Kidney epithelial cell (primary cell): Measurements from ENCODE around the gene AZU1. TPM values are rescaled to one million over a fixed set of nuclear protein-coding genes. Genes with fewer than 3 reads are reported as not detected.

Experiments used
- DNase-seq: peaks from one replicate; pipeline ENCODE4 v3.0.0-alpha.2; 2010; ENCODE audit warnings: low read depth
- H3K27me3 ChIP-seq: 2 replicates; pipeline ENCODE4 v1.6.0; 2011; ENCODE audit warnings: low read length; ENCODE audit not compliant: control insufficient read depth, insufficient read depth
- H3K36me3 ChIP-seq: 2 replicates; pipeline ENCODE4 v1.5.1; 2011; ENCODE audit warnings: low read length; ENCODE audit not compliant: control insufficient read depth, insufficient read depth
- H3K4me3 ChIP-seq: 2 replicates; pipeline ENCODE4 v1.5.1; 2011; ENCODE audit warnings: low read depth, mild to moderate bottlenecking, control low read depth, low read length
- total RNA-seq: library from RNA; depleted of rRNA; stranded (reverse); fragments of >200 nt; gene quantifications from 2 replicates; pipeline ENCODE4 v1.2.3, GENCODE V29; 2015
- TF ChIP-seq, protein P1 (sequence below): IDR thresholded peaks from 2 replicates; pipeline ENCODE4 v1.5.1; 2011; ENCODE audit warnings: mild to moderate bottlenecking, moderate library complexity, low read length, control low read depth, inconsistent platforms; ENCODE audit not compliant: insufficient read depth, poor library complexity, severe bottlenecking

Gene AZU1
- total RNA-seq, 1 donor from 2014 or later = not detected

GRCh38 chr19:795691-796581, 31.7 kb upstream of the AZU1 start:
- H3K27me3 ChIP-seq = no peaks in the 10 kb centered on the region
- DNase-seq = no peak
- TF ChIP-seq, protein P1, sequence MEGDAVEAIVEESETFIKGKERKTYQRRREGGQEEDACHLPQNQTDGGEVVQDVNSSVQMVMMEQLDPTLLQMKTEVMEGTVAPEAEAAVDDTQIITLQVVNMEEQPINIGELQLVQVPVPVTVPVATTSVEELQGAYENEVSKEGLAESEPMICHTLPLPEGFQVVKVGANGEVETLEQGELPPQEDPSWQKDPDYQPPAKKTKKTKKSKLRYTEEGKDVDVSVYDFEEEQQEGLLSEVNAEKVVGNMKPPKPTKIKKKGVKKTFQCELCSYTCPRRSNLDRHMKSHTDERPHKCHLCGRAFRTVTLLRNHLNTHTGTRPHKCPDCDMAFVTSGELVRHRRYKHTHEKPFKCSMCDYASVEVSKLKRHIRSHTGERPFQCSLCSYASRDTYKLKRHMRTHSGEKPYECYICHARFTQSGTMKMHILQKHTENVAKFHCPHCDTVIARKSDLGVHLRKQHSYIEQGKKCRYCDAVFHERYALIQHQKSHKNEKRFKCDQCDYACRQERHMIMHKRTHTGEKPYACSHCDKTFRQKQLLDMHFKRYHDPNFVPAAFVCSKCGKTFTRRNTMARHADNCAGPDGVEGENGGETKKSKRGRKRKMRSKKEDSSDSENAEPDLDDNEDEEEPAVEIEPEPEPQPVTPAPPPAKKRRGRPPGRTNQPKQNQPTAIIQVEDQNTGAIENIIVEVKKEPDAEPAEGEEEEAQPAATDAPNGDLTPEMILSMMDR = no peak
- H3K4me3 ChIP-seq = peak overlapping the region; percentile 76
- H3K36me3 ChIP-seq = peaks cover 3% of the 10 kb centered on the region

DNA sequence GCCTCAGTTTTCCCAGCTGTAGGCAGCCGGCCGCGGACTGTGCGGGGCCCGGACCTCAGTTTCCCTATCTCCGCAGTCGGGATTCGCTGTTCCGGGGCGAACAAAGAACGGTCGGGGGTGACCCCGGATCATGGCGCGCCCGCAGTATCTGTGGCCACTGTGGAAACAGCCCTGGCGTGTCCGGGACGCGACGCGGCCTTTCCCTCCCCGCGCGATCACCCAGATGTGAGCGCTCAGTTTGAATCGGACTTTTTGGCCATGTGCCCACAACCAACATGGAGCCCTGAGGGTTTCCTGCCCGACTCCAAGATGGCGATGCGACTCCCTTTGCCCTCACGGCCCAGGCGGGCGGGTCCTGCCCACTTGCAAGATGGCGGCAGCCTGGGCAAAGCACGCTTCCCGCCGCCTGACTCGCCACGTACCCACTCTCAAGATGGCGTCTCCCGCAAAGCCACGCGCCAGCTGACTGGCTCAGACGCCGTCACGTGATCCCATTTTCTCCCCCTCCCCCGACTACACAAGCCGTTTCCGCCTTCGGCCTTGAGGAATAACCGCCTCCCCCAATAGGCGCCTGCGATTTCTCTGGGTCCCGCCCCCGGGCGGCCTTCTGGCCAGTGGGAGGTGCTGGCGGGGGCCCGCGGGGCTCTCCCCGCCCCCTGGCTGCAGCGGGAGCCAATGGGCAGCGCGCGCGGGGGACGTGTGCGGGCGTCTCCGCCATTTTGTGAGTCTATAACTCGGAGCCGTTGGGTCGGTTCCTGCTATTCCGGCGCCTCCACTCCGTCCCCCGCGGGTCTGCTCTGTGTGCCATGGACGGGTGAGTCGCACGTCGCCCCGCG, 30.7 kb upstream of the AZU1 start, which contains the start of gene PTBP1:
TSS of gene PTBP1 (plus strand) at position 761 of the 836 bp plus-strand sequence. CDS start at position 807, 46 bp downstream.
- peak; percentile 99 for DNase-seq
- H3K36me3 ChIP-seq = peaks cover 3% of the 10 kb centered on the region
- H3K4me3 ChIP-seq = peak within 1 kb of the TSS; percentile 89
- TF ChIP-seq, protein P1 = no peak
- H3K27me3 ChIP-seq = no peaks in the 10 kb centered on the region

DNA sequence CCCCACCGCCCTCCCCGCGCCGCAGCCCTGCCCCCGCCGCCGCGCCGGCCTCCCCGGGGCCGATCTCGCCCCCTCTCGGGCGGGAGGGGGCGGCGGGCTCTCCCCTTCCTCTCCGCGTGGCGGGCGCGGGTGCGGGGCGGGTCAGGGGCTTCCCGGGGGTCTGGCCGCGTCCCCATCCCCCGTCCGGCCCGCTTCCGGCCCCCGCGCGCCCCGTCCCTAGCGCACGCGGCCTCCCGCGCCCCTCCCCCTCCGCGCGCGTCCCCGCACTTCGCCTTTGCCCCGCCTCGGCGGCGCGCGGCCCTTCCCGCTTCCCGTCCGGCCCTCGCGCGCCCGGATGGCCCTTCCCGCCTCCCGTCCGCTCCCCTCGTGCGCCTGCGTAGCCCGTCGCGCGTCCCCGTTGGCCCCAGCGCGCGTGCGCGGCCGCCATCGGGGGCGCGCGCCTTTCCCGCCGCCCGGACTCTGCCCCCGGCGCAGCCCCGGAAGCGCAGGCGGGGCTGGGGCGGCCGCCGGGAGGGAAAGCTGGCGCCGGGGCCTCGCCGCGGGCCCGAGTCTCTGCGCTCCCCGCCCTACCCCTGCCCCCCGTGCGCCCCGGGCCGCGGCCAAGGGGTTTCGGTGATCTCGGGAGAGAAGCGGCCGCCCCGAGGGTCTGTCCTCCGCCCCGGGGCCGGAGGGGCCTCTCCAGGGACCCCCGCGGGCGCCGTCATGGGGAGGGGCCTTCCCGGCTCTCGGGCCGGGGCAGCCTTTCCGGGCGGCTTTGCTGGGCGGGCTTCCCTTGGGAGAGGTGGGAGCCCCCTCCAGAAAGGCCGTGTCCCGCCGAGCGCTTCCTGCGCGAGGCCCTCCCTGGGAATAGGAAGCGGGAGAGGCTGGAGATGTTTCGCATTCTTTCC, 29.9 kb upstream of the AZU1 start:
- H3K4me3 ChIP-seq = peak overlapping the region; percentile 89
- TF ChIP-seq, protein P1 = no peak
- H3K27me3 ChIP-seq = no peaks in the 10 kb centered on the region
- peaks cover 3% of the 10 kb centered on the region for H3K36me3 ChIP-seq
- DNase-seq = no peak

DNA sequence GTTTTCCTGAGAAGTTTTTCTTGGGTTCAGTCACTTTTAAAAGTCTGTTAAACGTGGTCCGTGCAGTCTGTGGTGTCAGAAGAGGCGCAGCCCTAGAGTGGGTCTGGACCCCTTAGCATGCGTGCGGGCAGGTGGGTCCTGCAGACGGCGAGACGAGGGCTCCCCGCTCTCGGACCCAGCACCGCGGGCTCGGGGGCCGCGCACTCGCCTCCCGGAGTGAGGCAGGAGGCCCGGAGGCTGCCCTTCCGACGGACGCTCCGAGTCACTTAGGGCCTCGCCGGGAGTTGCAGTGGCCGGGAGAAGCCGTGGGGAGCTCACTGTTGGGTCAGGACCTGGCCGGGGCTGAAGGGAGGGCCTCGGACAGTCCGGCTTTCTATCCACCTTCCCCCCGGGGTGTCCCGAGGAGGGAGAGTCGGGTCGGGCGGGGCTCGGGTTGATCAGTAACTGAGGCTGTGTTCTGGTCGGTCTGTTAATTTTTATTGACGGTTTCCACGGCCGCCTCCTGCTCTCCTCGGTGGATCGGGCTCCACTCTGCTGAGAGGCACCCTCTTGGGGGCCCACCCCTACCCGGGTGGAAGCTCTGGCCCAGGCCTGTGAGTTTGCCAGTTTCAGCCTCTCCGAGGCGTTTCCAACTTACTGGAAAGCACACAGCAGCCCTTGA, 29.1 kb upstream of the AZU1 start:
- peaks cover 4% of the 10 kb centered on the region for H3K36me3 ChIP-seq
- TF ChIP-seq, protein P1 = no peak
- peak overlapping the region; percentile 89 for H3K4me3 ChIP-seq
- no peak for DNase-seq
- no peaks in the 10 kb centered on the region for H3K27me3 ChIP-seq
